Sciatic nerve (tissue), 2 donors: ENCODE results near the gene TEX47. TPM values are rescaled to one million over a fixed set of nuclear protein-coding genes. Genes with fewer than 3 reads are reported as not detected.

Source experiments
- ATAC-seq: fragments of 200-7000 bp; cut with Tn5 transposase; one replicate; pipeline ENCODE4 v1.9.1; 2020; ENCODE audit warnings: mild to moderate bottlenecking, moderate library complexity
- DNase-seq: peaks from one replicate; pipeline ENCODE4 v3.0.0-alpha.2; 2020; ENCODE audit warnings: low spot score
- intact Hi-C: fragments of 100-400 bp; cut with DNase I; formaldehyde crosslinking; loops from one replicate; pipeline ENCODE4 v1.14.2; 2022
- total RNA-seq: library from RNA; stranded (reverse); fragmentation: NEBNext Ultra II Directional; extraction: Animal tissue kit (Norgen Biotek cat#: 25700); gene quantifications from one replicate; pipeline ENCODE4 v1.2.1, GENCODE V29; 2021
- donor health status: DM: no; HTN: no; CAD: no.
- donor health status: DM: no; HTN: no; CAD: no.

TEX47 gene
- total RNA-seq: not detected

DNA sequence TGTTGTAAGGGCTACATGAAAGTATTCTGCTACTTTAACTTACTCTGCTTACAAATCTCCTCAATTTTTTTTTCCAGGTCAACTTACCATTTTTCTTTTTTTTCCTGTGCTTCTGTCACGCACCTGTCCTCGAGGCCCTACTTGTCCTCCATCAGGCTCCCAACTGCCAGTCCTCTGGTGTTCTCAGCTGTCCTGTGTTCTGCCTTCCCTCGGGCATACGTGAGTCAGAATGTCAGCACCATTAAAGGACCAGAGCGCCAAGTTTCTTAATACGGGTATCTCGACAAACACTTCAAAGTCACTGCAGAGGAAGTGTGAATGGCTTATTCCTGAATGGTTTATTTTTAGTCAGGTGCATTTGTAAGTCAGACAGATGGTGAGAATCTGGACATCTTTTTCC lies at the start of gene TEX47:
TSS of gene TEX47 (minus strand) at position 185 of the 400 bp plus-strand sequence. CDS start 795 bp downstream, outside the sequence.
- ATAC-seq (no peak), DNase-seq (no peak)
- intact Hi-C loops: no loop called here

DNA sequence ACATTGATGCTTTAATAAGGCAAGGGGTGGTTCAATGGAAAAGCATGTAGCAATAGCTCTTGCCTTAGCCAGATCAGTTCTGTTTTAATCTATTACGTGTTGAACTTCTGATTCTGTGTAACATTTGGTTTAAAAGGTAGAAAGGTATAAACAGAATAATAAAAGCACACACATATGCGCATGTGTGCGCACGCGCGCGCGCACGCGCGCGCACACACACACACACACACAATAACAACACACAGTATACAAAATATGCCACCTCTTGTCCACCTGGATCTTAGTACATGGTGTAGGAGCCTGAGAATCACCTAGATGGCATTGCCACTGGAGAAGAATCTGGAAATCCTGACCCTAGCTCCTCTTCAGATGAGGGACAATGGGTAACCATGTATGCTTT lies 49.6 kb upstream of the TEX47 start:
- intact Hi-C loops: no loop called here
- no peak for ATAC-seq
- no peak for DNase-seq

DNA sequence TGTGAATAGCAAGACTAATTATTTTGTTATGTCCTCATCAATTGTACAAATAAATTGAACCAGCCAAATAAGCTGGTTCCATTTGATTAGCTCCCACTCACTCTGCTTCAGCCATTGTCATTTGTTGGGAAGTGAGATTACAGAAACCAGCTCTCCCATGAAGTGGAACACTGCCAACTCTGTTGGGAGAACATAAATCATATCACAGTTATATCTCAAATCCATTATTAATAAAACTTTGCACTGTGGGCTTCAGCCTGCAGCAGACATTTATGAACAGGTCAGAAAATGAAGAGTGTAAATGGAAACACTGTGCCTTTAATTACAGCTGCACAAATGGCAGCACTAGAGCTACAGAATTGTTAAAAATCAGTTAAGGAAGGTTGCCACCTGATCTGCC lies 46.7 kb upstream of the TEX47 start:
- intact Hi-C loops: no loop called here
- DNase-seq (no peak), ATAC-seq (no peak)

DNA sequence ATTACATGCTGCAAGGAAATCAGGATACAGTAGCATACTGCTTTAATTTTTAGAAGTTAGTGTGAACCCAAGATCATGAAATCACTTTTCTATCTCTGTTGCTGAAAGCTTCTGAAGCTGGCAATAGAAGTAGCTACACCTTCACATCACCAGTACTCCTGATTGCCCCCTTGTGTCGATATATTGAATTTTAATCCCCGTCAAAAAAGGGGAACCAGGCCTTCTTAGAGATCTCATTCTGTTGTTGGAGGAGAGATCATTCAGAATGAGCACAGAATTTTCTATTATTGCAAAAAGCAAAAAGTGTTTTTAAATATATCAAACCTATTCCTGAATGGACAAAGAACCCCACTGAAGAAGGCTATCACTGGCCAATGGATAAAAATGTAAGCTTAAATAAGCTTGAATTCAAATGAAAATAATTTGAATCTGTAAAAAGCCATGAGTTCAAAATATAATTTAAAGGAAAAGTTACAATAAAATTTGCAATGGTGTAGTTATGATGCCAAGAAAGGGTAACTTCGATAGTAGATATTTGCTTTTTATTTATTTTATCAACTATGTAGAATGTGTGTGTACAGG lies 39.7 kb upstream of the TEX47 start:
- no peak for ATAC-seq
- no peak for DNase-seq
- intact Hi-C loops: no loop called here

DNA sequence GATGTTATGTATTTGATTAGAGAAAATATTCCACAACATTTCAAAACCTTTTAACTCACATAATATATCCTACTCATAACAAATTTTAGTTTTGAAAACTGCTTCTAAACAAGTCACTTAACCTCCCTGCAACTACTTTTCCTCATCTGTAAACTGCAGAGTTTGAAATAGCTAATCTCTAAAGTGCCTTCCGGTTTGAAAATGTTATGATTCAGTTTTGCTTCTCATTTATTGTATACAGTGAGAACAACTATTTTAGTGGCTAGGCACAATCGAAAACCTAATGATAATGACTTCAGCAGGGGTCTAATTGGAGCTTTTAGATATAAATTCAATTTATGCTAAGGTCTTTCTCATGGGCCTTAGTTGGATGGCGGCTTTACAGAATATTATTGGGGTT lies 30.7 kb upstream of the TEX47 start:
- ATAC-seq: no peak
- intact Hi-C loops: no loop called here
- no peak for DNase-seq

DNA sequence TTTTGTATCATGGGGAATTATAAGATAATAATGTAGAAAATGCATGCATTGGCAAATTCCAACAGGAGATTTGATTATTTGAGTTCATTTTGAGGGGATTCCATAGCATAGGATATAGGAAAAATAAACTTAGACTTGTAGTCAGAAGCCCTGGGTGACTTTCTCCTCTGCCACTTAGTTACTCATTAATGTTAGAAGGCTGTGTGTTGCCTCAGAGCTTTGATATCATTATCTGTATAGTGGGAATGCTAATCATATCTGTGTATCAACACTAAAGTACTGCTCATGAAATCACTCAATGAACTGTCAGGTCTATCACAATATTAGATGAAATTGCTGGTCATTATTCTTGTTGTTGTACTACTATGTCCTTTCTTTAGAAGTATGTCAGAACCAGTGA lies 23.0 kb upstream of the TEX47 start:
- ATAC-seq: no peak
- no peak for DNase-seq
- intact Hi-C loops: no loop called here

DNA sequence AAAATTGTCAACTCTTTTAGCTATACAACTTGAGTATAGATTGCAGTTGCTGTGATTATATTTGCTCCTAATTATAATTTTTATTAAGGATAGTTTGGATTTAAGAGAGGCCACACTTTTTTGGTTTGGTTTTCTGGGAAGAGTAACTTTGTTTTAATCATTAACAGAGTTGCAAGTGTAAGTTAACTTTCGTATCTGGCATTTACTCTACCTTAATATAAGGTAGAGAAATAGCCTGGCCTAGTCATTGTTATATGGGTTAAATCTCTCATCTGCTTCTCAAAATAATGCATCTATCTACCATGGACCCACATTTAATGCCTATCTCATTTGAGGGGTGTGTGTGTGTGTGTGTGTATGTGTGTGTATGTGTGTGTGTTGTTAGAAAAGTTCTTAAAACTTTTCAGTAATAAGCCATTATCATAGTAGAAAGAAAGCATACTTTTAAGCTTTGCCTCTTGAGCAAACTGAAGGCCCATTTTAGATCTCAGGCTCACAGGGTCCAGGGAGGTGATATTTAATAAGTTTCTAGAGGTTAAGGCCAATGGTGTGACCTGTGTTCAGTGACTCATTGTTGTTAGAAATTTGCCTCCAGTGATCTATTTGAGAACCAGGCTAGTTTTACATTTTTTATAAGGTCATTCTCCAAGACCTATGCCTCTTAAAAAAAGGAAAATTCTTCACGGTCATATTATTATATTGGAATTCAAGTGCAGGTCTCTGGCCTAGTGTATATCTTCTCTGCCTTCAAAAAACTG lies 10.9 kb upstream of the TEX47 start:
- ATAC-seq (no peak), DNase-seq (no peak)
- intact Hi-C loops: no loop called here

DNA sequence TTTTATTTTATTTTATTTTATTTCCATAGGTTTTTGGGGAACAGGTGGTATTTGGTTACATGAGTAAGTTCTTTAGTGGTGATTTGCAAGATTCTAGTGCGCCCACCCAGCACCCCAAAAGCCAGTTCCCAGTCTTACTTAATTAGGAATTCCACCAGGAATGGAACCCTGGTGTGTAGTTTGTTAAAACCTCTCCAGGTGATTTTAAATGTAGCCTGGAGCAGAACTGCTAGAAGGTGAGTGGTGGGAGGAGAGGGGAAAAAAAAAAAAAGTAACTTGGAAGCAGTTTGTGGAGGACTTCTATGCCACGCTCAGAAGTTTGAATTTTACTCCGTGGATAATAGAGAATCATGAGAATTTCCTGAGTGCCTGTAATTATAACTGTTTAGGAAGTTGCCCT lies 5.5 kb upstream of the TEX47 start:
- DNase-seq (no peak), ATAC-seq (no peak)
- intact Hi-C loops: no loop called here

DNA sequence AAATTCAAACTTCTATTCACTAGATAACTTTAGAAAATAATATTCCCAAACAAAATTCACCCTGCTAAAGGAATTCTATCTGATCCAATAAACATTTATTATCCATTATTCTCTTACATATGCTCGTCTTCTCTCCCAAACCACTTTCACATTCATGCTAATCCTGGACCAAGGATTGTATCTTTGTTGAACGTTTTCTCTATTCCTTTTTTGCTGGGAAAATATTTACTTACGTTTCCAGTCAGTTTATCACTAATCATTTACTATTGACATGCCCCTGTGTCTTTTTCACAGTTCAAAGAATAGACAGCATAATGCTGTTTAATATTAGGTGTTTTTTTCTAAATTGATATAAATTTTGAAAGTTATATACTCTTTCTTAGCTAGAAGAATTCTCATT lies 3.2 kb downstream of the TEX47 start:
- ATAC-seq (no peak), DNase-seq (no peak)
- intact Hi-C loops: no loop called here

DNA sequence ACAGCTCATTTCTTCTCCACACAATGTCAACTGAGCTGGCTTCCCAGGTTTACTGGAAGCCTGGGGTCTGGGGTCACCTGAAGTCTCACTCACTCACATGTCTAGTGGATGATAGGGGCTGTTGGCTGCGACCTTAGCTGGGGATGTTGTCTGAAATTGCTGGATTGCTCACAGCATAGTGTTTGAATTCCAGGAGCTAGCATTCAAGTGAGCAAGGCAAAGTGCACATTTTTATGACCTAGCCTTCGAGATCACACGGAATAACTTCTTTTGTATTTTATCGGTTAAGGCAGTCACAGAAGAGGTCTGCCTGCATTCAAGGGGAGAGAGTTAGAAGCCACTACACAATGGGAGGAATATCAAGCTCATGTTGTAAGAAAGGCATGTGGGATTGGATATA lies 3.6 kb downstream of the TEX47 start:
- DNase-seq (no peak), ATAC-seq (no peak)
- intact Hi-C loops: no loop called here

DNA sequence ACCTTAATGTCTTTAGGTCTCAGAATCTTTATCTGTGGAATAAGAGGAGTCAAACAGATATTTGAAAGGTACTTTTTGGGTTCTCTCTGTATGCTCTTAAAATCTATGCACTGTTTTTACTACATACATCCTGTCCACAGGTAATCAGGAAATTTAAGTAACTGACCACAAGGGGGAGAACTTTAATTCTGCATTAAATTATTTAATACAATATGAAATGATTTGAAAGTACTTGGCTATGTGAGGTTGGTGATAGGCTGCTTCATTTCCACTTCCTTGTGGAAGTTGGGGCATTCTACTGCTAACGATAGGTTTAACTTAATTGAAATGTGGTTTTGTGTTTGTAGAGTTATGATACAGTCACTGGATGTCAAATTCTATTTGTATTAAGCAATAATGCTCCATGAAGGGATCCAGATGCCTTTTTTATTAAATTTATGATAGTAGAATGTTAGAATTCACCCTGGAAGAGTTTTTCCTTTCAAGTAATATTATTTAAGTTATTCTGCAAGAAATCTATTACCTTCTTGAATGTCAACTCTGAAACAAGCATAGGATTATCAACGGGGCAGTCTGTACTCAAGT lies 6.0 kb downstream of the TEX47 start:
- DNase-seq (no peak), ATAC-seq (no peak)
- intact Hi-C loops: no loop called here

DNA sequence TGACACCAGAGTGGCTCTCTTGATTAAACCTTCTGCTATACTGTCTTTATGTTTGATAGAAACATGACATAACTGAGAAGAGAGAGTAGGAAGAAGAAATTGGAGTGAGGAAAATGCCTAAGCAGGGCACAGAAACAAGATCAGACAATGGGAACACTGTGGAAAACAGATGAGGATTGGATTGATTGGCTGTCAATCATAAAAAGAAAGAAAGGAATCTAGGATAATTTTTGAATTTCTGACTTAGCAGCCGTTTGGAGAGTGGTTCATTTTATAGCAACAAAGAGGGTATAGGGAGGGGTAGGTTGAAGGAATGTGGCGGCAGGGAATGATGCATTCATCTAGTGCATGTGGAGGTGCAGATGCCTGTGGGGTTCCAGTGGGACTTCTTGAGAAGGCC lies 7.8 kb downstream of the TEX47 start:
- ATAC-seq (no peak), DNase-seq (no peak)
- intact Hi-C loops: no loop called here

DNA sequence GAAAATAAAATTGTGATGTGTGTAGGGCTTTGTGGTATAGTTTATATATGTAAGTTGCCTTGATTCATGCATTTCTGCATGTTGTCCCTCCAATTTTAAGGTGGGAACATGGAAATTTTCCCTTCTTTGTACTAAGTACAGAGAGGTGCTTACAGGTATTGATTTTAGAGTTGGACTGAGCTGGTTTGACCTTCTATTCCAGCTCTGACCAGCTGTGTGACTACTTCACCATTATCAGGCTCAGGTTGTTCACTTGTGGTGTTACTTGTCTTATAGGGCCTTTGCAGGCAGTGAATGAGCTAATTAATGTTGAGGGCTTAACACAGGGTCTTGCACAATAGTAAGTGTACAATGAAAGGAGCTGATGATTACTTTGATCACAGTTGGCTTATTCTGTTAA lies 19.7 kb downstream of the TEX47 start:
- intact Hi-C loops: no loop called here
- no peak for ATAC-seq

DNA sequence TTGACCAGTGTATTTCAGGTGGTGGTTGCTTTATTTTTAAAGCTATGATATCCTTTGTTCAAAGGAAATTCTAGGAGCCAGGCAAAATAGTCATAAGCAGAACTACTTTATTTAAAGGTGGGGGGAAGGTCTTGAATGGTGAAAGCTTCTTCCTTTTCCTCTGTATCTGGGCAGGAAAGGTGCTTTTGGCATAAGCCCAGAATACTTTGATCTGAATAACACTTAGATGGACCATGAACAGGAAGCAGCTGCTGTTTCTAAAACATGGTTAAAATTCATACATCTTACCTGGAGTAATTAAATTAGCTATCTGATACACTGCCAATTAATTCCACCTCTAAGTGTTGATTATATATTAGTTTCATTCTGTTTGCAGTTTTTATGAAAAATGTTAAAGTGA lies 22.8 kb downstream of the TEX47 start:
- intact Hi-C loops: no loop called here
- ATAC-seq (no peak), DNase-seq (no peak)

More for the DNA sequence above, 19.7 kb downstream of the TEX47 start:
- DNase-seq: no peak

DNA sequence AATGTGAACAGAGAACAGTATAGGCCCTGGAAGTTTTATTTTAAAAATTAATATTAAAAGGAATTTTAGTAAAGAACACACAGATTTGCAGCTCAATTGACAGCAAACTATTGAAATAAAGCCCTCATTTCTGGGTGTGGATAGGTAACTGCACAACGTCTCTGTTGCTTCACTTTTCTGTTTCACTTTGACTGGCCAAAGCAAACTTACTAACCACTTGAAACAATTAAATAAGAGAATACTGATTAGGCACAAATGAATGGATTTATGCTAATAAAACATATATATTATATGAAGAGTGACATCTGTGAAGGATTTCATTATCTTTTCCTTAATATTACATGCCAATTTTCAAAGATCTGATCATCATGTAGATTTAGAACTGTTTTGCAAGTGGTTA lies 24.1 kb downstream of the TEX47 start:
- ATAC-seq (no peak), DNase-seq (no peak)
- intact Hi-C loops: no loop called here

DNA sequence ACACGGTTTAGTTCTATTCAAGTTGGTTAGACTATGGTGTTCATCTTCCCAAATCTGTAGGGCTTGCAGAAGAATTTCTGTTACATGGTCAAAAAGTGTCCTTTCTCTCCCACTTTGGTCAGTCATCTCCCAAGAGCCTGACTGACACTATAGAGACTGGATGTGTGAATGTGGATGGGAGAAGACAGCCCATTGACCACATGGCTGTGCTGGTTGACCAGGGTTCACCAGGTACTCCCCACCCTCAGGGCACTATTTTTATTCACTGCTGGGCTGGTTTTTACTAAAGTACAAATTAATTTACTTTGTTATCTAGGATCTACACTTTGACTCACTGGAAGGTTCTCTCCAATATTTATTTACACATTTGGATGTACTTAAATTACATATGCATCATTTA lies 33.8 kb downstream of the TEX47 start:
- no peak for DNase-seq
- intact Hi-C loops: no loop called here
- ATAC-seq: no peak

DNA sequence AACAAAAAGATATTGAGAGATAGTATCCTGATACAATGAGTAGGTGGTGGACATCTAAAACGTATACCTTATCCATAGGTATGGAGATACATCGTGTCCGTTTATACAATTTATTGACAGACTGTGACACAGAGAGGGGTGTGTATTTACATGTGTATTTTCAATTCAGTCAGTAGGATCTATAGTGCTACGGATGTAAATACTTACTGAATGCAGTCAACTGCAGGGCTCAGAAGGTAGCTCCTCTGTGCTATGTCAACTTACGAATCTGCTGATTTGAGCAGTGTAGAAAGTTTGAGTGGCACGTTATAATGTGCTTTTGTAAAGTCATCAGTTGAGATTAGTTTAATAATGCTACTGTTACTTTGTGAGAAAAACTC lies 35.4 kb downstream of the TEX47 start:
- DNase-seq (no peak), ATAC-seq (no peak)
- intact Hi-C loops: no loop called here

DNA sequence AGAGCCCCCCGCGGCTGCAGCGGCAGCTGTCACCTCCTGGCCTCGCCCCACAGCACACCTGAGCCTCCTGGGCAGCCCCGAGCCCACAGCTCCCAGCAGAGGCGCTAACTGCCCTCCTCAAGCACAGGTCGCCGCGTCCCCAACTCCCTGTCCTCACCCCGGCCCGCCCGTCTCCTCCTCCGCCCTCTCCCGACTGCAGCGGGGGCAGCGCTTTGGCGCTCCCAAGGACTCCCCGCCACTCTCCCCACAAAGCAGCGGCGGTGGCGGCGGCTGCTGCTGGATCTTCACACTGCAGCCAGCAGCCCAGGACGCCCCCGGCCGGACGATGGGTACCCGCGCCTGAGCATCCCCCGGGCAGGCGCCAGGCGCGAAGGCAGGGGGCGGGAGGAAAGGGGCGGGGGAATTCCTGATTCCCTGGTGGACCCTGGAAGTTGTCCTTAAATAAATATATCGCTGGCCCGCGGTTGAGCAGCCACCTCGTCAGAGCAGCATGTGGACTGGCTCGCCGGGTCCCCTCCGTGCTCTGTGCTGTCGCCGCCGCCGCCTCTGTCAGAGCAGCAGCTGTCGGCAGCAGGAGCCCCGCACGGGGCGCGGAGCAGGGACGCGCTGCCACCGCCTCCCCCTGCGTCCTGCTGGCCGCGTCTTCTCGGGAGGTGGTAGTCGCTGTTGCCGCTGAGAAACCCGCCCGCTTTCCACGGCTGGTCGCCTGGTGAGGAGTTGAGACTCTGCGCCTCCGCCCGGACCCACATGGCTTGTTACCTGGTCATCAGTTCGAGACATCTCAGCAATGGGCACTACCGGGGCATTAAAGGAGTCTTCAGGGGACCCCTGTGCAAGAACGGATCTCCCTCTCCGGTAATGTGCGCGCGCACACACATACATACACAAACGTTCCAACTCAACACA lies 36.1 kb downstream of the TEX47 start, which contains the start of gene ZNF804B:
TSS of gene ZNF804B (plus strand) at position 471 of the 906 bp plus-strand sequence. CDS start at position 748, 277 bp downstream.
- peak; percentile 32 for ATAC-seq
- DNase-seq: peak; percentile 56
- intact Hi-C loops: no loop called here

DNA sequence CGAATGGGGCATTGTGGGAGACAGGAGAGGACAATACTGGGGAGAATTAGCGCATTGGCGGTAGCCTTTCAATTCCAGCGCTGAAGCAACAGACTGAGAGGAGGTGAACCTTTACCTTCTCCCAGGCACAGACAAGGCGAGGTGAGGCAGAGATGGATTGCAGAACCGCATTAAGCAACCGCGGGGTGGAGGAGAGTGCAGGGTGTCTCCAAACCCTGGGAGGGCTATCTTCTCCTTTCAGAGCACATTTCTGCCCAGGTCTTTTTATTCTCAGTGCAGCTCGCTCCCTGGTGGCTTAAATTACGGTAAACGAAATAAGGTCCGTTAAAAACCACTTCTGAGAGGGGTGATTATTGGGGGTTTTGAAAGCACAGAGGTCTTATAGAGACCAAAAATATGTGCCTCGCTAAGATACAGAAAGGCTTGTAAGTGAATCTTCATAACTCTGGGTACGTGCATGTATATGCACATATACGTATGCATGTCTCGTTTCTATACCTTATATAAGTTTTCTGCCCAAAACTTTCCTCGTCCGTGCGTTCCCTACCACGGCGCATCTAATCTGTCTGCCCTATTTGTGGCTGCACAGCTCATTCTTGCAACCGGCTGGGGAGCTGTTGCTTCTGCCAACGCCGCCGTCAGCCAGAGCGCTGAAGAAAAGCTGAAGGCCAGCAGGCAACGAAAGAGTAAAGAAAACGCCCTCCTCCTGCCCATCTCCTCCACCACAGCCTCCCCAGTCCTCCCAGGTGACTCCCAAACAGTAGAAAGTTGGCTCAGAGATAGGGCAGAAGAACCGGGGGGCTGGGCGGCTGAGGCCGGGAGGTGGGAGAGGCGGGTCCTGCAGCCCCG lies 36.9 kb downstream of the TEX47 start:
- ATAC-seq (peak; percentile 34), DNase-seq (peak; percentile 59)
- intact Hi-C loops: no loop called here
